NCI-H2107 treated with DMSO at 0.1 percent for 48 hours (cell line): Measurements from ENCODE around the gene IFI44L.

Experiments
- DNase-seq: peaks from one replicate; lab custom pipeline; 2025; ENCODE audit not compliant: unreplicated experiment; lab: John Stamatoyannopoulos, UW

The IFI44L gene

GRCh38 chr1:78687315-78687714, 67.1 kb downstream of the IFI44L start:
- DNase-seq, result no peak

GRCh38 chr1:78687914-78688313, 67.7 kb downstream of the IFI44L start:
- no peak for DNase-seq

- no peak for DNase-seq
Measured at GRCh38 chr1:78688697-78689096, 68.4 kb downstream of the IFI44L start.

DNA sequence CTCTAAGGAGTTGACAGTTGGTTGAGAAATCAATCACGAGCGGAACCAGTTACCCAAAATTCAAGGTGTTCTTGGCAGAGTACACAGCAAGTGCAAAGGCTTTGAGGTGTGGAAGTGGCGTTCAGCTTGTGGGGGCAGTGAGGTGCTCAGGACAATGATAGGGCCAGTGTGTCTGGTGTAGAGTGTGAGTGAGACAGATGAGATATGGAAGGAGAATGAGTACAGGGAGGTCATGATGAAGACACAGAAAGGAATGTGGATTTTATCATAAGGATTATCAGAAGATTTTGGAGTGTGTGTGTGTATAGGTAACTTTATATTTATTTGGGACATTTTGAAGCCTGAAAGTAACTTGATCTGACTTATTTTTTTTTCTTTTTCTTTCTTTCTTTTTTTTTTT, 70.3 kb downstream of the IFI44L start:
- DNase-seq, result no peak

- DNase-seq, result no peak
Measured at GRCh38 chr1:78691995-78692747, 71.9 kb downstream of the IFI44L start.
